Gastrocnemius medialis (tissue), 4 donors: ENCODE measurements around the gene OR2M5.

Experiments
- CTCF ChIP-seq, 5 experiments: fragments of 450-650 bp in 3 of 5; fragments of 200-600 bp in 2 of 5; sonication (generic) in 2 of 5; IDR thresholded peaks in 4 of 5; conservative IDR thresholded peaks in 1 of 5; 1 replicate in 4 of 5; 2 replicates in 1 of 5; pipeline ENCODE4 v1.5.1; 2016 to 2019; ENCODE audit warnings: antibody characterized with exemption in 5 of 5, mild to moderate bottlenecking in 3 of 5, moderate library complexity in 3 of 5
- POLR2A ChIP-seq, 2 donors: fragments of 450-650 bp; IDR thresholded peaks; one replicate each; pipeline ENCODE4 v1.6.1; 2017; ENCODE audit warnings: antibody characterized with exemption in 2 of 2, mild to moderate bottlenecking in 2 of 2, moderate library complexity in 2 of 2

- TF ChIP-seq CTCF (IDR thresholded peaks at IDR 0.05 in 4 of 5, conservative IDR thresholded peaks at IDR 0.05 in 1 of 5) (no peak), POLR2A (IDR thresholded peaks at IDR 0.05) (no peak)
These were observed 7.3 kb downstream of the OR2M5 start for GRCh38 chr1:248152056-248152827.
